Stimulated activated naive CD8-positive, alpha-beta T cell treated with anti-CD3 and anti-CD28 coated beads, Interleukin-15, amount 100 ng/mL, for 72 hours (primary cell): ENCODE data around the gene BRMS1.
A peak's percentile ranks its signal among the peaks of the same experiment; 100 is the strongest.
"Not testable (repeated sequence)": the region's sequence is repeated elsewhere in the genome, so short reads cannot be mapped to it uniquely, and the experiment has no call there.

ENCODE experiments used
- ATAC-seq: fragments of 150-1000 bp; cut with Tn5 transposase; 2 replicates; pipeline ENCODE4 v1.10.0; 2021; ENCODE audit warnings: mild to moderate bottlenecking, moderate library complexity
- DNase-seq, 2 donors: peaks; one replicate each; pipeline ENCODE4 v3.0.0; 2021 to 2022
- H3K27ac Mint-ChIP-seq, 2 donors: one replicate each; pipeline ENCODE4 v1.8.0; 2022; ENCODE audit warnings: mild to moderate bottlenecking in 2 of 2, mixed read lengths in 2 of 2, moderate library complexity in 2 of 2
- H3K27me3 Mint-ChIP-seq: one replicate; pipeline ENCODE4 v1.8.0; 2022; ENCODE audit warnings: mixed read lengths
- H3K4me1 Mint-ChIP-seq: one replicate; pipeline ENCODE4 v1.8.0; 2022; ENCODE audit warnings: mild to moderate bottlenecking, mixed read lengths
- H3K4me3 Mint-ChIP-seq, 2 donors: one replicate each; pipeline ENCODE4 v1.8.0; 2022; ENCODE audit warnings: mild to moderate bottlenecking in 2 of 2, mixed read lengths in 2 of 2, moderate library complexity in 1 of 2
- H3K9me3 Mint-ChIP-seq, 2 donors: one replicate each; pipeline ENCODE4 v1.8.0; 2022; ENCODE audit warnings: mixed read lengths in 2 of 2

BRMS1 gene

DNA sequence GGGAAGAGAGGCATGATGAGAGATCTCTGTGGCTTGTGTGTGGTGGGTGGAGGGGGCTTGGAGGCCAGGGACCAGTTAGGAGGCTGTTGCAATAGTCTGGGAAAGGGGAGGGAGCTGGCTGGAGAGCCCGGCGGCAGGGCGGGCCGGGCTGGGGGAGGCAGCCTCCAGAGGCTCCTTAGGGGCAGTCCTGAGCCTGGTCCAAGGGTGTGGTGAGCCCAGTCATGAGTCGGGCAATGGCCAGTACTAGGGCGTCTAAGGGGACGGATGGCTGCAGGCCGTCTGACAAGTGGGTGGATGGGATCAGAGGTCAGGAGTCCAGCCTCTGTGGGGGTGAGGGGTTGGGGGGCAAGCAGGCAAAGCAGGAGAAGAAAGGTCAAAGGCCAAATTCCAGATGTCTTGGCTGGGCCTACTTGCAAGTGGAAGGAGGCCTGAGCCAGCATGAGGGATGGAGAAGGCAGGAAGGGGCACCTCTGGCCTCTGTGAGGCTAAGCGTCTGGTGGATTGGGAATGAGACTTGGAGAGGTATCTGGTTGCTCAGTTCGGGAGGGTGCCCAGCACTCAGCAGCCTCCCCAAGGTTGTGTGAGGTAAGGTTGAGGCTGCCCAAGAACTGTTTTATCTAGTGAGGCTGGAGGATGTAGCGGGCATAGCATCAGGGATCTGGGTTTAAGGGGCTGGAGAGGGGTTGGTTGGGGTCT lies 22.0 kb downstream of the BRMS1 start:
- Mint-ChIP-seq H3K9me3 (peaks cover 6 to 10% of the 10 kb centered on the region in 2 donors), H3K27ac (peak overlapping the region in 1 of 2 donors; percentile 82), H3K4me1 (peaks cover 79% of the 10 kb centered on the region), H3K27me3 (no peaks in the 10 kb centered on the region), H3K4me3 (no peak overlapping the region)
- ATAC-seq (no peak), DNase-seq (no peak)

DNA sequence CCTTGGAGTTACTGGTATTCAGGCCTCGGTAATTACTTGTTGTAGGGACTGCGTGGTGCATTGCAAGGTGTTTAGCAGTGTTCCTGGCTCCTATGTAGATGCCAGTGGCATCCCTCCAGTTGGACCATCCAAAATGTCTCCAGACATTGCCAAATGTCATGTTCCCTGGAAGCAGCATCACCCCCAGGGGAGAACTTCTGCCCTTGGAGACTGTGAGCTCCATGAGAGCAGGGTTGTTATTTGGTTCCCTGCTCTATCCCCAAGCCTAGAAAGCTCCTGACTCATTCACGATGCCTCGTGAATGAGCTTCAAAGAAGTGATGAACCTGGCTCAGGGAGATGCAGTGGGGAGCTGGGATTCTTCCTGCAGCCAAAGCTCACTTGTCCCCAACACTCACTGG lies 23.3 kb downstream of the BRMS1 start:
- H3K4me1 Mint-ChIP-seq = peaks cover 75% of the 10 kb centered on the region
- ATAC-seq = no peak
- peaks cover 6 to 10% of the 10 kb centered on the region in 2 donors for H3K9me3 Mint-ChIP-seq
- H3K4me3 Mint-ChIP-seq = no peak overlapping the region
- no peak overlapping the region for H3K27ac Mint-ChIP-seq
- DNase-seq = no peak
- no peaks in the 10 kb centered on the region for H3K27me3 Mint-ChIP-seq

DNA sequence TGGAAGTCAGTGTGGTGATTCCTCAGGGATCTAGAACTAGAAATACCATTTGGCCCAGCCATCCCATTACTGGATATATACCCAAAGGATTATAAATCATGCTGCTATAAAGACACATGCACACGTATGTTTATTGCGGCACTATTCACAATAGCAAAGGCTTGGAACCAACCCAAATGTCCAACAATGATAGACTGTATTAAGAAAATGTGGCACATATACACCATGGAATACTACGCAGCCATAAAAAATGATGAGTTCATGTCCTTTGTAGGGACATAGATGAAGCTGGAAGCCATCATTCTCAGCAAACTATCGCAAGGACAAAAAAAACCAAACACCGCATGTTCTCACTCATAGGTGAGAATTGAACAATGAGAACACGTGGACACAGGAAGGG lies 24.2 kb downstream of the BRMS1 start:
- peaks cover 73% of the 10 kb centered on the region for H3K4me1 Mint-ChIP-seq

DNA sequence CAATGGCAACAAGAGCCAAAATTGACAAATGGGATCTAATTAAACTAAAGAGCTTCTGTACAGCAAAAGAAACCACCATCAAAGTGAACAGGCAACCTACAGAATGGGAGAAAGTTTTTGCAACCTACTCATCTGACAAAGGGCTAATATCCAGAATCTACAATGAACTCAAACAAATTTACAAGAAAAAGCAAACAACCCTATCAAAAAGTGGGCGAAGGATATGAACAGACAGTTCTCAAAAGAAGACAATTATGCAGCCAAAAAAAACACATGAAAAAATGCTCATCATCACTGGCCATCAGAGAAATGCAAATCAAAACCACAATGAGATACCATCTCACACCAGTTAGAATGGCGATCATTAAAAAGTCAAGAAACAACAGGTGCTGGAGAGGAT lies 24.6 kb downstream of the BRMS1 start:
- DNase-seq, H3K27me3 Mint-ChIP-seq, H3K4me3 Mint-ChIP-seq, H3K27ac Mint-ChIP-seq, ATAC-seq: not testable (repeated sequence)
- Mint-ChIP-seq H3K4me1 (peaks cover 73% of the 10 kb centered on the region), H3K9me3 (peaks cover 6 to 10% of the 10 kb centered on the region in 2 donors)

More for the DNA sequence above, 24.2 kb downstream of the BRMS1 start:
- peaks cover 6 to 10% of the 10 kb centered on the region in 2 donors for H3K9me3 Mint-ChIP-seq
- DNase-seq, H3K27me3 Mint-ChIP-seq, H3K4me3 Mint-ChIP-seq, H3K27ac Mint-ChIP-seq, ATAC-seq: not testable (repeated sequence)

DNA sequence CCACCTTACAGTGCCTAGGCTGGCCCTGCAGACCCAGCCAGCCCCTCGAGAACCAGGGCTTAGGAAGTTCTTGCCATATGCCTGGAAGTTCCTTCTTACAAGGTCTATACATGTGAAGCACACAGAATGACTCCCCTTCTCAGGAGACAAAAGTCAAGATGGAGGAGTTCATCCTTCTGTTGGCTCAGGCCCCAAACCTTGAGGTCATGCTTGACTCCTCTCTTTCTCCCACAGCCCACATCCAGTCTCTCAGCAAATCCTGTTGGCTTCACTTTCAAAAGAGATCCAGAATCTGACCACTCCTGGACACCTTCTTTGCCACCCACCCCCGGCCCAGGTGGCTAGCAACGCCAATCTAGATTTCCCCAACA lies 26.3 kb downstream of the BRMS1 start:
- Mint-ChIP-seq H3K4me1 (peaks cover 74% of the 10 kb centered on the region), H3K27ac (peak overlapping the region in 1 of 2 donors; percentile 98), H3K4me3 (peak overlapping the region; percentile 91 to 95), H3K27me3 (no peaks in the 10 kb centered on the region), H3K9me3 (peaks cover 3 to 10% of the 10 kb centered on the region in 2 donors)
- DNase-seq = no peak
- no peak for ATAC-seq

DNA sequence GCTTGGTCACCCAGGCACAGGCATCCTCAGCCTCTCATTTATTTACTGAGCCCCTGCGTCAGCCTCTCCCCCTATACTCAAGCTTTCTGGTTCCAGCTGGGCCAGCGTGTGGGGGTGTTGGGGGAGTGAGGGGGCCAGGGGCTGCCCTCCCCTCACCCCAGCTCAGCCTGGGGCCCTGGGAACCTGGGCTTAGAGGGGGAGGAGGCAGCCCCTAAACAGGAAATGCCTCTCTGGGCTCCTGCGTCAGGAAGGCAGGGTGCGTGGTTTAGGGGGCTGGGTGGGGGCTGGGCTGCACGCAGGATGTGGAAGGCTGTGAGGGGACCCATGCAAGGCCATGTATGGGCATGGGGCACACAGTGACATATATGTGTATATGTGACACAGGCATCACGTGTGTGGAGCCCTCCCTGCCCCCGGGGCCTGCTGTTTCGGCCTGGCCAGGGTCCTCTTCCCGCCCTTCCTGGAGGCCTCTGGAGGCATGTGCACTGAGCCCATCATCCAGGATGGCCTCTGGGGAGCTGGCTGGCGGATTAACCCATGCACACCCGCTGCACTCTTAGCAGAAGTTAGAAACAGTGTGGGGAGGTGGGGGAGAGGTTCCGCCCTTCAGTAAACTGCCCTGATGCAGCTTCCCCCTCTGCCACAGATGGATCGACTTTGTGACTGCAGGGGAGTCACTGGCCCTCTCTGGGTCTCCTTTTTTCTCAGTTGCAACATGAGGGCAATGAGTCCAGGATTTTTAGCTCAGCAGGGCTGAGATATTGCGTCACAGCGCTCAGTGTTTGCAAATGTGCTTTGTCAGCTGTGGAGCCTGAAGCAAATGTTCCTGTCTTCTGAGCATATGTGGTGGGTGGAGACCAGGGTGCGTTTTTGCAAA lies 26.9 kb downstream of the BRMS1 start:
- peaks cover 0 to 10% of the 10 kb centered on the region in 2 donors for H3K9me3 Mint-ChIP-seq
- DNase-seq = peak; percentile 66 to 79
- peak overlapping the region; percentile 96 to 98 for H3K27ac Mint-ChIP-seq
- H3K27me3 Mint-ChIP-seq = no peaks in the 10 kb centered on the region
- peaks cover 79% of the 10 kb centered on the region for H3K4me1 Mint-ChIP-seq
- H3K4me3 Mint-ChIP-seq = peak overlapping the region; percentile 91 to 95
- peak; percentile 83 for ATAC-seq

DNA sequence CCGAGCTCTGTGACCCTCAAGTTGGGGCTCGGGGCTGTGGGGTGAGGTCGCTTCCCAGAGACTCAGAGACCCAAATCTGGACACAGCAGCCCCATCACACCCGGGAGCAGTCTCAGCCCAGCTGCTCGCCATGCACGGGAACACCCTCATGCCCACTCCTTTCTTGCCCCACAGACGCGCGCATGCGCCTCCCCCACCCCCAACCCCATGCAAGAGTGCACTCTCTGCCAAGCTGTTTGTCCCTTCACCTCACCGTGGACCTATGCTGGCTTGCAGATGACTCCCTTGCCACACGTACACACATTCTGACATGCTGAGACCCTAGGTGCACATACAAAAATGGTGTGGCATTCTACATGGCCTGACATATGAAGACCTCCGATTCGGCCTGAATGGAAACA lies 27.6 kb downstream of the BRMS1 start:
- ATAC-seq (peak; percentile 37), DNase-seq (peak; percentile 70 to 73)
- H3K27me3 Mint-ChIP-seq = no peaks in the 10 kb centered on the region
- H3K9me3 Mint-ChIP-seq = peaks cover 0 to 10% of the 10 kb centered on the region in 2 donors
- H3K4me1 Mint-ChIP-seq = peaks cover 75% of the 10 kb centered on the region
- H3K27ac Mint-ChIP-seq = peak overlapping the region; percentile 95 to 98
- peak overlapping the region; percentile 91 to 95 for H3K4me3 Mint-ChIP-seq

DNA sequence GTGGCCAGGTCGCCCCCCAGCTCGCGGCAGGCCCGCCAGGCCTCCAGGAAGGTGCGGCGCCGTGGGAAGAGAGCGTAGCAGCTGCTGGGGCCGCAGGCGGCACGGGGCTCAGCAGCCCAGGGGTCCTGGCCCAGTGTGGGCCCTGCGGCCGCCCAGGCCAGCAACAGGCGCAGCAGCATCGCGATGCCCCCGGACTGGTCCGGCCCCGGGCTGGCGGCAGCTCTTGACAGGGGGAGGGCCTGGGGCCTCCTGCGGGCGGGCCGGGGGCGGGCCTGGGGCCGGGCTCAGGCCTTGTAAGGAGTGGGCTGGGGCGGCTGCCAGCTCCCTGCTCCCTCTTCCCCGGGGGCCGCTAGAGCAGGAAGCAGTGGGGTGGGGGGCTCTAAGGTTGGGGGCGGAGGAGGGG lies 28.1 kb downstream of the BRMS1 start, which contains the start of gene CD248:
Gene CD248, minus strand, starts transcription at position 196 of the 403 bp plus-strand sequence. Its CDS starts 17 bp downstream, at position 179.
- Mint-ChIP-seq H3K27me3 (no peaks in the 10 kb centered on the region), H3K27ac (peak within 1 kb of the TSS; percentile 95 to 98), H3K4me1 (peaks cover 71% of the 10 kb centered on the region), H3K9me3 (peaks cover 0 to 10% of the 10 kb centered on the region in 2 donors), H3K4me3 (peak within 1 kb of the TSS; percentile 91 to 95)
- no peak for ATAC-seq
- peak in 1 of 2 donors; percentile 45 for DNase-seq

DNA sequence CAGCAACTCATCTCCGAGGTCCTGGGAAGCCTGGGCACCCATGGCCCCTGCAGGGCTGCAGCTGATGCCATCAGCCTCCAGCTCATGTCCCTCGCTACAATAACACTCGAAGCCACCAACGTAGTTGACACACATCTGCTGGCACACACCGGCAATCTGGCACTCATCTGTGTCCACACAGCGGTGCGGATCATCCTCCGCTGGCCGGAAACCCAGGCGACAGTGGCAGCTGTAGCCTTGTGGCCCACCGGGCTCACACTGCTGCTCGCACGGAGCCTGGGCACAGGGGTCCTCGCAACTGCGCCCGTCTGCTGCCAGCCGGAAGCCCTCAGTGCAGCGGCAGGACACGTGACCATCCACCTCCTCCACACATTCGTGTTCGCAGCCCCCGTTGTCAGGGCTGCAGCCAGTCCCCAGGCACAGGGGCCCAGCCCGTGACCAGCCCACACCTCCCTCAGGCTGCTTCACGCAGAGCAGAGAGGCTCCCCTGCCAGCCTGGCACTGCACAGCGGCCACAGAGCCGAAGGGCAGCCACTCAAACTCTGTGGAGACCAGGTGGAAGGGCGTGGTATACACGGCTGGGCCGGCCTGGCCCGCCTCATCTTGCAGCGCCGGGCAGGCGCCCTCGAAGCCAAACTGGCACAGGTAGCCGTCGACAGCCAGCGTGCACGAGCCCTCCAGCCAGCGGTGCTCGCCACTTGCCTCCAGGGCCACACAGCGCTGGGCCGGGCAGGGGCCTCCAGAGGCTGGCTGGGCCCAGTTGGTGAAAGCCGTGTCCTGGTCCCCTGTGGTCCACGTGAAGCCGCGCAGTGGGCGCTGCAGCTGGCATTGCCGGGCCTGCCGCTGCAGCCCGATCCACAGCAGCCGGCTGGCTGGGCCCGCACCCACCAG lies 28.7 kb downstream of the BRMS1 start:
- H3K9me3 Mint-ChIP-seq = peaks cover 0 to 10% of the 10 kb centered on the region in 2 donors
- no peak for ATAC-seq
- peak overlapping the region; percentile 91 to 95 for H3K4me3 Mint-ChIP-seq
- peak; percentile 68 to 71 for DNase-seq
- no peaks in the 10 kb centered on the region for H3K27me3 Mint-ChIP-seq
- H3K4me1 Mint-ChIP-seq = peaks cover 73% of the 10 kb centered on the region
- H3K27ac Mint-ChIP-seq = peak overlapping the region in 1 of 2 donors; percentile 19

DNA sequence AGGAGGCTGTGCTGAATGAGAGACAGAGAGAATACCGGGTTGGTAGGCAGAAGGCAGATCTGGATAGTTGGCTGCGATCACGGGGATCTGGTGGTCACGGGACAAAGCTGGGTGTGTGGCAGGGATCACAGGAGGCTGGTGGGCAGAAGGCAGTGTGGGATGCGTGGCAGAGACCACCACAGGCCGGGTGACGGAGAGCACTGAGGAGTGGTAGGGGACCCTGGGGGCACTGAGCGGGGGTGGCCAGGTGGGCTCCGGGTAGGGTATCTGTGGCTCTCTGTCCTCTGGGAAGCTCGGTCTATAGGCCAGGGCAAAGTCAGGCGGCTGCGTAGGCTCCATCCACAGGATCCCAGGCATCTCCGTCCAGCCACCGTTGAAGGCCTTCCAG lies 29.4 kb downstream of the BRMS1 start:
- ATAC-seq = no peak
- H3K27me3 Mint-ChIP-seq = no peaks in the 10 kb centered on the region
- H3K4me3 Mint-ChIP-seq = peak overlapping the region; percentile 91 to 95
- peak overlapping the region; percentile 44 to 92 for H3K27ac Mint-ChIP-seq
- peaks cover 0 to 10% of the 10 kb centered on the region in 2 donors for H3K9me3 Mint-ChIP-seq
- peaks cover 73% of the 10 kb centered on the region for H3K4me1 Mint-ChIP-seq
- no peak for DNase-seq

DNA sequence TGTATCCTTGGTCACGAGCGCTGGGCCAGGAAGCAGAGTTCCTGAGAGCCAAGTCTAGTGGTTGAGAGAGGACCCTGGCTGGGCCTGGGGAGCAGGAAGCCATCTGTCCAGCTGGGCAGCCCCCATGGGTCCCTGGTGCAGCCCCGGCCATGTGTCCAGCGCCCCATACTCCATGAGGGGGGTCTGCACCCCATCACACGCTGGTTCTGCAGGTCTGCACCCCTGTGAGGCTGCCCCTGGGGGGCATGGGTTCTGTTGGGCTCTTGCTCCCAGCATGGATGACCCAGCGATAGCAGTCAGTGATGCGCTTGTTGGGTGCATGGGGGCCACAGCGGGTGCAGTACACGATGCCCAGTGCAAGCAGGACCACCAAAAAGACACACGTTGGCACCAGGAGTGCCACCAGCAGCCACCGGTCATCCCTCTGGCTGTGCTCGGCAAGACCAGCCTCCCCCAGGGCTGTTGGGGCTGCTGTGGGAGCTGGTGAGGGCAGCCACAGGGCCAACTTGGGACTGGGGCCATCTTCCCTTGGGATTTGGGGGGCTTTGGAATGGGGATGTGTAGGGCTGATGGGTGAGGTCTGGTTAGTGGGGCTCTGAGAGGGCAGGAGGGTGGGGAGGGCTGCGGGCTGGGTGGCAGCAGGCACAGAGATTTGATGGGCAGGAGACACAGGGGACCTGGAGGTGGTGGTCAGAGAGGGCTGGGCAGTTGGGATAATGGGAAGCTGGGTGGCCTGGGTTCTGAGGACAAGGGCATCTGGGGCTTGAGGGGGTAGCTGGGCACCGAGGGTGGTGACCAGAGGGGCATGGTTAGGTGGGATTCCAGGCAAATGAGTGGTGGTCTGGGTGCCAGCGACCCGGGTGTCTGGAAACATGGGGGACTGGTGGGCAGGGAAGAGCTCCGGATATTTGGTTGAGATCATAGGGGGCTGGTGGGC lies 30.1 kb downstream of the BRMS1 start:
- Mint-ChIP-seq H3K4me1 (peaks cover 69% of the 10 kb centered on the region), H3K9me3 (peaks cover 0 to 7% of the 10 kb centered on the region in 2 donors), H3K4me3 (peak overlapping the region; percentile 91 to 95), H3K27ac (peak overlapping the region; percentile 92 to 95), H3K27me3 (no peaks in the 10 kb centered on the region)
- ATAC-seq (no peak), DNase-seq (no peak)

DNA sequence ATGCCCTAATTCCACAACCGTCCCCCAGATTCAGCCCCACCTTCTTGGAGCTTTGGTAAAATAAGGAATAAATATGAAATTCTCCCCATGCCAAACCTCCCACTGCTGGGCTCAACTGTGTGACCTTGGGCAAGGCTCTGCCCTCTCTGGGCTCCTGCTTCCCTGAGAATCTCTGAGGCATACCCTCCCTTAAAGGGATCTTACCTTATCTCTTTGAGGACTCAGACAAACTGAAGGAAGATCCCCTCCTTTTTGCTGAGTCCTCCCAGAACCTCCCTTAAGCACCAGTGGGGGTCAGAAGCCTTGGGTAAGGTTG lies 30.8 kb downstream of the BRMS1 start:
- Mint-ChIP-seq H3K27ac (peak overlapping the region in 1 of 2 donors; percentile 95), H3K4me3 (peak overlapping the region; percentile 91 to 95), H3K4me1 (peaks cover 62% of the 10 kb centered on the region)

DNA sequence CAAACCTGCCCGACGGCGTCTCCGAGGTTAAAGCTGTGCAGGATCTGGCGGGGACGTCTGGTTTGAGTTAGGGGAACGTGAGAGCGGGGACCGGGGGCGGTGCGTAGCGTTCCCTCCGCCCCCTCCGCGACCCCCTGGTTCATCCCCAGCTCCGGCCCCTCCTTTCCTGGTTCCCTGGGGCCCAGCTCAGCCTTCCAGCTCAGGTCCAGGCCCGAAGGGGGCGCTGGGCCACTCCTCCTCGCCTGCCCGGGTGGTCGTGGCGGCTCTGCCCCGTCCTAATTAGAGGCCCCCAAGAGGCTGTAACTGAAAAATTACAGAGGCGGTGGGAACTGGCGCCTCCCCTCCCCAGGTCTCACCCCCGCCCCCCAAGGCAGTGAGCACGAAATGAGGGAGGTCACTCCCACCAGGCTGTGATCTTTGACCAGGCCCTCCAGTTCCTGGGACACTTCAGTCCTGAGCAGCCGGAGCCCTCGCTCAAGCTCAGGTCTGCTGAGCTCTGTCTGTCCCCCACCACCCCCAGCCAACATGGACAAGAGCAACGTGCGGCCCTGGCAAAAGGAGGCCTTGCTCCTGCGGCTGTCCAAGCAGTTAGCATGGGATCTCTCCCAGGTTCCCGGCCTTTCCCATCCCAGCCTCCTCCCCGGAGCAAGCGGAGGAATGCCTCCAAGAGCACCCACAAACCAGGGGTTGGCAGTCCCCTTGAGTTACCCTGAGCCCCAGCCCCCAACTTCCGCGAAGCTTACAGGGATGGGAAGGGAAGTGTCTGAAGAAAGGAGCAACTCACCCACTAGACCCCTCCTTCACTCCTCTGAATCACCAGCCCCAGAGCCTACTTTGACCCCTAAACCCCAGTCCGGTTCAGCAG lies 31.4 kb downstream of the BRMS1 start:
- no peak for DNase-seq
- Mint-ChIP-seq H3K4me1 (peaks cover 56% of the 10 kb centered on the region), H3K4me3 (peak overlapping the region; percentile 91 to 95)

More for the DNA sequence above, 30.8 kb downstream of the BRMS1 start:
- Mint-ChIP-seq H3K27me3 (no peaks in the 10 kb centered on the region), H3K9me3 (peaks cover 0 to 2% of the 10 kb centered on the region in 2 donors)
- DNase-seq (no peak), ATAC-seq (no peak)

More for the DNA sequence above, 31.4 kb downstream of the BRMS1 start:
- Mint-ChIP-seq H3K9me3 (no peaks in the 10 kb centered on the region), H3K27ac (peak overlapping the region; percentile 65 to 95), H3K27me3 (no peaks in the 10 kb centered on the region)
- ATAC-seq = no peak
